Fibroblast of skin of left quadriceps (primary cell): Measurements from ENCODE around the gene SACM1L.

Experiments
- DNase-seq, 2 experiments: peaks; one replicate each; pipeline ENCODE4 v3.0.0-alpha.2; 2013; ENCODE audit warnings: low read depth in 2 of 2

Gene SACM1L

DNA sequence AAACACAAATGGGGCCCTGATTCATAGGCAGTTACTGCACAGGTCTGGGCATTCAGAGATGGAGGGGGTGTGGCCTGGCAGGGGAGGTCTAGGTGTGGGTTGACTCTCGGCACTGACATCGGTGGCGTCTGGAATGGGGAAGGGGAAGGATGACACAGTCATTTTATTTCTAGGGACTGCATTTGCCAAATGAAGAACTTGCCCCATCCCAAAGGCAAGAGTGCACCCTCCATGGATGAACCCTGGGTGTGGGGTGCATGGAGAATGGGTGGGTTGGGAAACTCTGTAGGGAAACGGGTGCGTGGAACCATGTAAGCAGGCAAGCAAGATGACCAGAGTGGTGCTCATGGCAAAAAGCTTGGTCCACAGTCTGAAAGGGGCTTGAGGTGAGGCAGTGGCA is 82.6 kb downstream of the SACM1L start:
- DNase-seq, result no peak

DNA sequence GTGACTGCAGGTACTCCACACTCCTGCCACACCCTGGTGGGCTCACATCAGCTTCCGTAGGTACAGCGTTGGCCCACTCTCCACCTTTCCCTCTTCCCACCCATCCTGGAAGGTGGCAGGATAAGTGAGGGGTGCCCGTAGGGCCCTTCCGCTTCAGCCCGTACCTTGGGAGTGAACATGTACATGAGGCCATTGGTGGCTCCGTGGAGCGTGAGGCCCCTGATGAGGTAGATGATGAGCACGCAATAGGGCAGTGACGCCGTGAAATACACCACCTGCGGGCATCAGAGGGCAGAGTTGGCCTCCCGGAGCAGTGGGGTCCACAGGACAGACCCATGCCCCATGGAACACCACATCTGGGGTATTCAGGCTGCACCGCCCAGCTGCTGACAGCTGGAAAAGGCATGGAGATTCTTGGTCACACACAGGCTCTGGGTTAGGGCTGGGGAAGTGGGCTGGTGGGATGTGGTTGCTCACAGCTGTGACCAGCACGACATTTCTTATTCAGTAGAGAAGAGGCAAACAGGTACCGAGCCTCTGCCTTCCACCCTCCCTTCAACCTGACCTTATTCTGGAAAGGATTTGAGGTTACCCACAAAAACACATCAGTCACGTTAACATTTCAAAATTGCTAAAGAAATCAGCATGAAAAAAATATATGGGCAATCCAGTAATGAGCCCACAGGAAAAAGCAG is 83.3 kb downstream of the SACM1L start:
- no peak for DNase-seq

DNA sequence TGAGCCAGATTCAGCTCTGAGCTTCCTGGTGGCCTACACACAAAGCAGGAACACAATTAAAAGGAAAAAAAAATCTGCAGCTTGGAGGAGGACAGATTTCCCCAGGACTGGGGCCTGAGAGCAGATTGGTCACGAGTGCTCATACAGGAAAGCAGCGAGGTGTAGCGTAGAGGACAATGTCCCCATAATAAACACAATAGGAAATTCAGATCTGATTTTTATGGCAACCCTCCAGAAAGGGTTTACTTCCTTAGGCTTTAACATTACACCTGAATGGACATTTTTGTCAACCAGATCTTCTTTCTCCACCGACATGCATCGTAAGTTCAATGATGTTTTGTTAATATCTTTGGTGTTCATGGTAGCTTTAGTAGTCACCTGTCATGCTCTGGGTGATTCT is 83.9 kb downstream of the SACM1L start:
- DNase-seq, result no peak

DNA sequence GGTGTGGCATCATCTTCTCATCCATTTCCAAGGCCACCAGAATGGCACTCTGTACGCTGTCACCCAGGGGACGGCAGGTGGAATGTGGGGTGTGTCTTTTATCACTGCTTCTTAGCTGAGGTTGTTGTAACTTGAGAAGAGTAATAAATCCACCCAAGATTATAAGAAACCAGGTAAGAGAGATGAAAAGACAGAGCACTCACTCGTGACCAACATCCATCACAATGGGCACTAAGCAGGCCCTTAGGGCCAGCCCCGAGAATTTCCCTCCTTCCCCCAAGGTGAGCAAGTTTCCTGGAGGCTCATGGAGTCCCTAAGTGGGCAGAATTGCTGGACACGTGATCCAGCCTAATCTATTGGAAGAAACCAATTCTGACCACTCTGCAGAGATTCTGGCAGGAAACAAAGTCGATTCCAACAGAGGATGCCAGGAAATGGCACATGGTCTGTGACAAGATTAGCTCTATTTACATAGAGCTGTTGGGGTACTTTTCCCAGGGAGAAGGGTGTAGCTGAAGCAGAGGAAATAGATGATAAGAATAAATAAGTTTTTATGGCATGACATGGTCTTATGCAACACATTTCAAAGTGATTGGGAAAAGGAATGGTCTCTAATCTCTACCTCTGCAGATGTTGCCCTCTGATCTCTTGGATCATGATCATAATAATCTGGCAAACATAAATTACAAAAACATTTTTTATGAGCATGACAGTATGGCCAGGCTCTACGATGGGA is 84.7 kb downstream of the SACM1L start:
- no peak for DNase-seq

DNA sequence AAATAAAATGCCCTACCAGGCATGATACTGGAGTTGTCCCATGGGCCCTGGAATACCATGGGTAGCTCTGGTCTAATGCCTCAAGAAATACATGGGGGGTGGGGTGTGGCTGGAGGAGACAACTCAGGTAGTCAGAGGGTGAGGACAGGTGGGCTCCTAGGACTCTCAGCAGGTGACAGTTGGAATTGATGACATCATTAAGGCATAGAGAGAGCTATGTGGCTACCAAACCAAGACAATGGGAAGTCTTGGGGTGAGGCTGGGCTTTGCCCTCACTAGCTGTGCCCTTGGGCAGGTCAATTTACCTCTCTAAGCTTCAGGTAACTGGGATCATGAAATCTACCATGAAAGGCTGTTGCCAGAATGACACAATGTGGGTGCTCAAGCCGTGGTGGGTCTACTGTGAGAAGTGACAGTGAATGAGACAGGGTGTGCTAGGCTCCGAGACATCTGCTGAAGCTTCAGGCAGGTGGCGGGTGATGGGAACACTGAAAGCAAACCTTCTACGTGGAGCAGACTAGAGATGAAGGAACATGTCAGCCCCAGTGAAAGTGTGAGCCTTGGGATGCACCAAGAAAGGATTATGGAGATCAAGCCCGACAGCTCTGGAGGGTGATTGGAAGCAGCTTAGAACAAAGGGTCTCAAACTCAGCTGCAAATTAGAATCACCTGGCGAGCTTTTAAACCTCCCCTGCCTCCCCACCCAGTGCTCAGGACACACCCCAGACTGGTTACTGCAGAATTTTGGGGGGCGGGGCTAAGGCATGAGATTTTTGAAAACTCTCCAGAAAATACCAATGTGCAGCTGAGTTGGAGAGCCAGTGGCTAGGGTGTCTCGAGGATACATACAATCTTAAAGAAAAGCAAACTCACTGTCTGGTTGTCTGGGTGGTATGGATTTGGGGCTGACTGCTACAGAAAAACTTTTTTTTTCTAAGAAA is 85.7 kb downstream of the SACM1L start:
- no peak for DNase-seq

DNA sequence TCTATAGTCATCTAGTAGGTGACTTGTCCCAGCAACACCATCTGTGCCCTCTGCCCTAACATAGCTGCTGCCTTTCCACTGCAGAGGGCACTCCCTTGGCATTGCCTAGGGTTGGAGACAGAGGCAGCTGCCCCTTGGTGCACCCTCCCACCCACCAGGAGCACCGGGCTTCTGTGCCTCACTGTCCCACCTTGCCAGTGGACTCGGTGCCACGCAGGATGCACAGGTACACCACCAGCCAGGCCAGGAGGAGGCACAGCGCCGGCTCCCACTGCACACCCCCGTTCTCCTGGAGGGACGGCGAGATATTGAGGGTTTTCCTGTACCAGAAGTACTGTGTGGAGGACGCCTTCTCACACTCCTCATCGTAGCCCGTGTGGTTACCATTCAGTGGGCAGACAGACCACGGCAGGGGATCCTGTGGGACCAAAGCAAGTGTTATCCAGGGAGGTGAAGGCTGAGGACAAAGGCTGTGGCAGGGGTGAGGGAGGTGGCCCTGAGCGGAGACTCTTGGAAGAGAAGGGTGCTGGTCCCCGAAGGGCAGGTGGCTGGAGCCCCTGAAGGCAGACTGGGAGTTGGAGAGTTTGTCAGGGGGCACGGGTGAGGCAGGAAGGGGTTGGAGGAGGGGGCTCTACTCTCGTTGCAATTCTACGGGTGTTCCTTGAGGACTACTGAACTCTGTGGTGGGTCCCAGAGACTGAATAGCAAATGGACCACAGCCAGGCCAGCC is 86.5 kb downstream of the SACM1L start:
- DNase-seq, result no peak

DNA sequence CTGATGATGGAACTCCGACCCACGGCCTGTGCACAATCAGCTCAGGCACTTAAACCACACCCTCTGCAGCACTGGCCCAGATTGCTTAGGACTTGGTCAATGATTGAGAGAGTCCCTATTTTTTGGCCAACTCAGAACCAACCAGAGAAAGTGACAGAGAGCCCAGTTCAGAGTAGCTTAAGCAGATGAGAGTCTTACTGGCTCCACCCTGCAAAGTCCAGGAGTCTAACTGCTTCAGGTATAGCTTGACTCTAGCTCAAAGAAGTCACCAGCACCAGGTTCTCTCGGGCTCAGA is 87.1 kb downstream of the SACM1L start:
- no peak for DNase-seq

DNA sequence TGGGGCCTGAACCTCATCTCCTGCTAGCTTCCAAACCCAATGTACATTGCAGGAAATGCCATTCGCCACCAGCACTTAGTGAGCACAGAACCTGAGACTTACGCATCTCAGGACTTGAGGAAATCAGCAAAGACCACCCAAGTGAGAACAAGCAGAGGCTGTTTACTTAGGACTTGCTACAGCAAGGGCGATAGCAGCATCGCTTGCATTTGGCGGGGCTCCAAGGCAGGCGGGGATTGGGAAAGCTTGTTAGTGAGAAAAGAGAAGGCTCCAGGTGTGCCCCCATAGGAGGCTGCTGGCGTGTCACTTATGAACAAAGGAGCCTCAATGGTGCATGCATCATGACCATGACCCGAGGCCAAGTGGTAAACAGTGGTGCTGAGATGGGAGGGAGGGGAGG is 87.4 kb downstream of the SACM1L start:
- no peak for DNase-seq

DNA sequence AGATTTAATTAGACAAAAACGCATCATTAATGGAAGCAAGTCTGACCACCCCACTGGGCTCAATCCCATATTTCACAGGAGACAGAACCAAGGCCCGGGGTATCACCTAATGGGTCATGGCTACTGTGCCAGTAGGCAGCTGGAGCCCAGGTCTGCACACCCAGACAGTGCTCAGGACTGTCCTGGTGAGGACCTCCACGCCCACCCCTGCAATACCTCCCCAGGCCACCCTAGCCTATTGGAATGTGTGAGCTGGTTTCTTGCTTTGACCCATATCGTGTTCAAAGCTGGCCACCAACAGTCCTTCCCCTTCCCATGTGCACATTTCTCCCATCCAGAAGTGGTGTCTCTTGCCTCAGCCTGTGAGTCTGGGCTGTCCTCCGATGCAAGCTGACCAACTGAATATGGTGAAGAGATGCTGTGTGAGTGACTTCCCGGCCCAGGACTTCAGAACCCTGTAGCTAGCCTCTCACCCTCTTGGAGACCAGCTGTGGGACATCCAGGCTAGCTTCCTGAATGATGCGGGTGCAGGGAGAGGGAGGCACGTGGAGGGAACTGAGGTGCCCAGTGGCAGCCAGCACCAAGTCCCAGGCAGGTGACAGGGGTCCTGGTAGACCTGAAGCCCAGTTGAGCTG is 88.0 kb downstream of the SACM1L start:
- DNase-seq, result no peak

DNA sequence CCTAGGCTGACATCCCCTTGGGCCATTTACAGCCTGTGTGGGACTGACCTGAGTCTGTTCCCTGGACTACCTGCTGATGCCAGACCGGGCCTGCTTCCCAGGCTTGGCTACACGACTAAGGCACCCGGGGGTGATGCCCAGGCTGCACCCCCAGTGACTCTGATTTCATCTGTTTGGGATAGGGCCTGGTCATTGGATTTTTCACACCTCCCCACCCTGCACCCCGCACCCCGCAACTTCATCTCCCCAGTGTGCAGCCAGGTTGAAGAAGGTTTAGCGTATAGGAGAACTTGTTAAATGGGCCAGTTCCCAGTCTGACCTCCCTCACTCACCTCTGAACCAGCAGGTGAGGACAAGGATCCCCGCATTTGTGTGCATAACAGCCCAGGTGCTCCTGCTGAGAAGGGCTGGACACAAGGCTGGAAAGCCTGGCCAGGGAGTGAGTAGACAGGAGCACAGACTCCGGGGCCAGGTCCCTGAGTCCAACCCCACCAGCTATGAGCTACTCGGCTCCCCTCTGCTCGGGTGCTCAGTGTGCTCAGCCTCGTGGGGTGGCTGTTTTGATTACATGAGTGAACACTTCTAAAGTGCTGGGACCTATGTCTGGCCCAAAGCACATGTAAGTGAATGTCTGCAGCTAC is 88.7 kb downstream of the SACM1L start:
- DNase-seq, result no peak

DNA sequence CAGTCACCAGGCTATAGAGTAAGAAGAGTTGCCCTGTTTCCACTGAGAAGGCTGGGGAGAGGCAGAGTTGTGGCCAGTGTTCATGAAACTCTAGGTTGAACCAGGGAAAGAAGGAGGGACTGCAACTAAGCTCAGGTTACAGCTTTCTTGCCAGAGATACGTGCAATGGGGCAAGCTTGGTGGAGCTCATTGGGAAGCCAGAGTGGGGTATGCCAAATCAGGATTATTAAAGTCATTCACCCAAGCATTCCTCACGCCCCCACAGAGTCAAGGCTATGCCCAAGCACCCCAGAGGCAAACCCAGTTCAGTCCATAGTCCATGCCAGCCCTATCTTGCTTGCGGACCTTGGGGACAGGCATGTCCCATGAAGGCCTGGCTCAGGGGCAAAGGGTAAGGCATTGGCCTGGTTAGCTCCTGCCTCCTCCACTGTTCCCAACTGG is 89.6 kb downstream of the SACM1L start:
- DNase-seq, result no peak

DNA sequence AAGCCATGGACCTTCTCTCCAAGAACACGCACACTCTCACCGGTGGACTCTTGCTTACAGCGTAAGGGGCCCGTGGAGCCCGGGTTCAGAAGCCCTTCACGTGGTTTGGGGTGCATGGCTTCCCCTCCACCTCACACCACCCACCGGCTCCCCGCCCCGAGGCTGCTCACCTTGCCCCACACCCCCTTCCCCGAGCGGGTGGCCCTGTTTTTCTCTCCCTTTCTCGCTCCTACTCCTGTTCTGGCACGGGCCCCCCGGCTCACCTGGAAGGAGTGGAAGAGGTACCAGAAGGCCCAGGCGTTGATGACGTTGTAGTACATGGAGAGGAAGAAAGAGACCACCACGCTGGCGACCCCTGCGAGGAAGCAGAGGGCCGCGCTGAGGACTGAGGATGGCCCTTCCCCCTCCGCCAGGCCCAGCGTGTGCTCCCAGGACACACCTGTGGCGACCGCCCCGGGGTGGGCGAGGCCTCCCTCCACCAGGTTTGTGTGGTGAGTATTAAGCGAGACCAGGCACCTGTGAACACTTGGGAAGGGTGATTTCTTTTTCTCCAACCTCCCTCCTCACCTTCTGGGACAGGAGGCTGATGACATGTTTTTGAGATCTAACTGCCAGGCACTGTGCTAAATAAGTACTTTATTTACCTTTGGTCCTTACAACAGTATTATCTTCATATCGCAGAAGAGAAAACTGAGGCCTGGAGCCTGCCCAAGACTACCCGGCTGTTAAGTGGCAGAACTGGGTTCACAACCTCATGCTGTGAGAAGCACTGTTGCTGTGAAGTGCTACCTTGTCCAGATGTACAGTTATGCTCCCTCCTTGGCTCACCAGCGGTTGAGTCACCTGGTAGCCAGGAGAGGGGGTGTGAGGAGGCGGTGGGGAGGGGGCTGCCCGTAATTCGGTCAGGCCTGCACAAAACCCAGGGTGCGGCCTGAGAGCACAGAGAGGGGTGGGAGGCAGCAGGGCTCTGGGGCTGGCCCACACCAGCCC is 90.8 kb downstream of the SACM1L start:
- DNase-seq, result no peak

DNA sequence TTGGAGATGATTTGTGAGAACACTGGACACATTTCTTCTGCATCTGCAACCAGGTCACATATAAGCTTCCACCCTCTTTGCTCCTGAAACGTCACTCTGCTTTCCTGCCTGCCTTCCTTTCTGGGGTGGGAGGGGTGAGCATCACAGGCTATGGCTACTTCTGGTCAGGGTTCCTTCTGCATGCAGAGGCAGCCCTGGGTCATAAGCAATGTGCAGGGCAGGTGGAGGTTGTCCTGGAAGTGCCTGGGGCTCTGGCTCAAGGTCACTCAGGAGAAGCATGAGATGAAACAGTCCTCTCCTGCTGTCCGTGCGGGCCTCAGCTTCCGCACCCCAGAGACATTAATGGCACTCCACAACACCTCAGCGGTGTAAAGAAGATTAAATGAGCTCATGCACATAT is 92.1 kb downstream of the SACM1L start:
- DNase-seq, result no peak

DNA sequence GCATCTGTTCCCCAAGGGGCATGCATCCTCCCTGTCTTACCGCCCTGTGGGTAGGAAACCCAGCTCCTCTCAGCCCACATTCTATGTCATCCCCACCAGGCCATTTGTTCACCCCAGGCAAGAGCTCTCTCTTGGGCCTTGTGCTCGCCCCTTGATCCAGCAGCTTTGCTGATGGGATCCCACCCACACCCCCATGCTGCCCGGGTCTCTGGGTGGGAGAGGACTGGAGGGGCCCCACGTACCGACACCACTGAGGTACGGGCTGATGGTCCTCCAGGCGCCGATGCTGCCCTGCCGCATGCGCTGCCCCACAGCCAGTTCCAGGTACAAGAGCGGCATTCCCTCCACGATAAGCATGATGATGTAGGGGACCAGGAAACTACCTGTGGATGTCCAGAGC is 92.6 kb downstream of the SACM1L start:
- no peak for DNase-seq

DNA sequence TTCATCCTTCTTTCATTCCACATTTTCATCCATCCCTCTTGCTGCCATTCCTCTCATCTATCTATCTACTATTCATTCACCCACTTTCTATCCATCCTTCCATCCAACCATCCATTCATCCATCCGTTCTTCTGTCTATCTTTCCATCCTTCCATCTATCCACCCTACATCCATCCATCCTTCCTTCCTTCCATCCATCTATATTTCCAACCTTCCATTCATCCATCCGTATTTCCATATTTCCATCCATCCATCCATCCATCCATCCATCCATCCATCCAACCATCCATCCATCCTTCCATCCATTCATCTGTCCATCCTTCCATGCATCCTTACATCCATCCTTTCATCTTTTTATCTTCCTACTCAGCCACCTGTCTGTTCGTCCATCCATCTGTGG is 93.2 kb downstream of the SACM1L start:
- no peak for DNase-seq

DNA sequence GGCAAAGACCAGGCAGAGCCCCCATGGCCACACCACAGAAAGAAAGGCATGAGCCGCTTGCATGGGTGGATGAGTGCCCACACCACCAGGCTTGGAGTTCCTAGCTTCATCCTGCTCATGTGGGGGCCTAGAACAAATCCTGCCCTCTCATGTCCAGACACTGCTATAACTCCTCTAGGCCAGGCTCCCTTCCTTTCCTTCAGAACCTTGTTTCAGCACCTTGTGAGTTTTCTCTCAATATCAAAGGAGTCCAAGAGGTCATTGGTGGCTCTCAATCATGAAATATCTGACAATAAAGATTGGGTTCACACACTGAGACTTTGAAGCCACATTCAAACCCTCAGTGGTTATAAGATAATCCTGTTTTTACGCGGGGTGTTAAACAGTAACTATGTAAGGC is 94.5 kb downstream of the SACM1L start:
- DNase-seq, result no peak

DNA sequence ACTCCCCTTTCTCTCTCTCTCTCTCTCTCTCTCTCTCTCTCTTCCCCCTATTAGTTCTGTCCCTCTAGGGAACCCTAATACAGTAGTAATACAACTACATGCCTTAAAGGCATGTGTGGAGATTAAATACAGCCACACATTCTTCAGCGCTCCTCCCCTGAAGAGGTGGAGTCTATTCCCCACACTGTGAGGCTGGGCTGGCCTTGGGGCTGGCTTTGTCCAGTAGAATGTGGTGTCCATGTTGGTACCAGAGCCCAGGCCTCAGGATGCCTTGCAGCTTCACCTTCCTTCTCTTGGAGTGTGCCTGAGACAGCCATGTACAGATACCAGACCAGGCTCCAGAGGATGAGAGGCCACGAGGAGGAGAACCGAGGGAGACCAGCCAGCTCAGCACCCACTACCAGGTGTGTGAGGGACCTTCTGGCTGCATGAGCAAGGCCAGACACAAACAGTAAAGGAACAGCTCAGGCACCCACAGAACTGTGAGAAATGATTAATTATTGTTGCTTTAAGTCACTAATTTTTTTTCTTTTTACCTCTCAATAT is 96.5 kb downstream of the SACM1L start:
- DNase-seq, result no peak

DNA sequence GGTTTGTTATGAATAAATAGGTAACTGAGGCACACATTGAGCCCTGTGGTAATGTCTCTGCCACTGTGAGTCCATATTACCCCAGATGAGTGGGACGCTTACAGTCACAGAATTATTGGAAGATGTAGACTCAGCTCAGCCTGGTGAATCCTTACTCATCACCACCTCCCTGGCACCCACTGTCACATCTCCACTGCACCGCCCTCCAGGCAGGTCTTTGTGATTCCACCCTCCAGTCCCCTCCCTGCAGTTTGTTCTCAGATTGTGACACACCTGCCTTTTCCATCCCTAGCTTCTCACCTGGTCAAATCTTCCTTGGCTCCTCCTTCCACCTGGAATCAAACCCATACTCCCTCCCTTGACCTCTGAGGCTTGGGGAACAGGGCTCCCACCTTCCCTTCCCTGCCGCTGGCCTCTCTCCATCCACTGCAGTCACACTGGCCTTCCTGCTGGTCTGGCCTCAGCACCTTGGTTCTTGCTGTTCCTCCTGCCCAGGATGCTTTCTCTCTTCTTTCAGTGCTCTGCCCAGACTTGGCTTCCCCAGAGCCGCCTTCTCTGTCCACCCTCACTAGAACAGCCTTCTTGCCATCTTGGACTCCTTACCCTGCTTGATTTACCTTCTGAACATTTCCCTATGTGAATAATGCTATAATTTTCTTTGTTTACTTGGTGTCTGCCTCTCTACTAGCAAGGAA is 97.8 kb downstream of the SACM1L start:
- DNase-seq, result no peak

DNA sequence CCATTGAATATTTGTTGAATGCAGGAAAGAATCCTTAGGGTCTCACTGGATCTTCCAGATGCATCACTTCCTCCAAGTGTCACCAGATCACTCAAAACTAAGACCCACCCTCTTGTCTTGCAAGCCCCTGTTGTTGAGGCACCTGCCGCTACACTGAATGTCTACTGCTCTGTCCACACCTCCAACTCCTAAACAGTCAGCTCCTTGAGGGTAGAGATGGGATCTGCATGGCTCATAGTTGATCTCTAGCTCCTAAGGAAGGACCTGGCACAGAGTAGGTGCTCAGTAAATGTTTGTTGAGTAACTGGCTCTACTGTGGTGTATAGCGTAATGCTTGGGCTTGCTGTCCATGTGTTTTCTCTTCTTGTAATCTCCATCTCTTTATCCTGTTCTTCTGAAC is 98.4 kb downstream of the SACM1L start:
- DNase-seq, result no peak
